HCT116 (cell line): ENCODE results near the gene KANSL1. TPM values are rescaled to one million over a fixed set of nuclear protein-coding genes. Genes with fewer than 3 reads are reported as not detected.

ENCODE experiments used
- ATAC-seq: fragments of 200-7000 bp; cut with Tn5 transposase; 2 replicates; pipeline ENCODE4 v1.9.1; 2020; ENCODE audit warnings: mild to moderate bottlenecking, moderate library complexity
- BruUV-seq: library from RNA; stranded (reverse); fragments of 400-500 nt; replicated peaks from 2 replicates; lab custom pipeline; 2021; lab: Mats Ljungman, UMichigan
- CTCF ChIA-PET: fragments of 300-600 bp; sonication (Branson Sonifier 250); formaldehyde crosslinking; loops from one replicate; lab custom pipeline; 2021; ENCODE audit warnings: antibody characterized with exemption; lab: Charles Lee
- POLR2A ChIA-PET: fragments of 300-600, 350-600 bp; sonication (Branson Sonifier 250); formaldehyde crosslinking; loops from one replicate; lab custom pipeline; 2021; ENCODE audit warnings: antibody characterized with exemption; lab: Charles Lee
- RAD21 ChIA-PET, 2 experiments: fragments of 300-600 bp; sonication (Branson Sonifier 250); formaldehyde crosslinking; loops; one replicate each; lab custom pipeline; 2023; ENCODE audit warnings: low total read pairs in 2 of 2; ENCODE audit not compliant: uncharacterized antibody in 2 of 2, unreplicated experiment in 2 of 2, low non-redundant PET in 1 of 2; lab: Charles Lee
- DNase-seq: peaks from one replicate; pipeline ENCODE4 v3.0.0-alpha.2; 2010; ENCODE audit warnings: low read depth, low spot score
- H2AFZ ChIP-seq: fragments of 200-600 bp; shearing (Covaris generic), sonication (generic); 2 replicates; pipeline ENCODE4 v1.6.1; 2017; ENCODE audit warnings: low read depth, mixed run types, mixed read lengths, antibody characterized with exemption, low read length; ENCODE audit not compliant: poor library complexity, severe bottlenecking
- H3K27ac ChIP-seq: 2 replicates; pipeline ENCODE4 v1.5.1; 2012; ENCODE audit warnings: low read depth, low read length
- H3K27me3 ChIP-seq: fragments of 200-600 bp; sonication (generic); 2 replicates; pipeline ENCODE4 v1.6.1; 2016; ENCODE audit warnings: mixed run types, low read length, mixed read lengths; ENCODE audit not compliant: insufficient read depth
- H3K36me3 ChIP-seq, 2 experiments: fragments of 200-500 bp in 1 of 2; fragments of 200-600 bp in 1 of 2; sonication (Bioruptor generic) in 1 of 2; sonication (generic) in 1 of 2; 2 replicates each; pipeline versions ENCODE4 v1.5.1 to v1.6.1; 2014 to 2016; ENCODE audit warnings: low read length in 2 of 2, inconsistent platforms in 1 of 2, mixed read lengths in 1 of 2, mixed run types in 1 of 2; ENCODE audit not compliant: insufficient read depth in 2 of 2, control insufficient read depth in 1 of 2
- H3K4me1 ChIP-seq, 2 experiments: fragments of 200-600 bp in 1 of 2; sonication (generic) in 1 of 2; 2 replicates each; pipeline versions ENCODE4 v1.5.1 to v1.6.1; 2012 to 2017; ENCODE audit warnings: low read length in 2 of 2, inconsistent platforms in 1 of 2, mild to moderate bottlenecking in 1 of 2, mixed read lengths in 1 of 2, mixed run types in 1 of 2, moderate library complexity in 1 of 2; ENCODE audit not compliant: insufficient read depth in 2 of 2, control insufficient read depth in 1 of 2
- H3K4me2 ChIP-seq: fragments of 200-600 bp; sonication (generic); 2 replicates; pipeline ENCODE4 v1.6.1; 2017; ENCODE audit warnings: mixed run types, low read length, mixed read lengths
- H3K4me3 ChIP-seq, 2 experiments: fragments of 200-600 bp in 1 of 2; sonication (generic) in 1 of 2; replicated peaks in 1 of 2; 2 replicates each; pipeline ENCODE4 v1.5.1; 2011 to 2016; ENCODE audit warnings: low read length in 2 of 2, control low read depth in 1 of 2, low read depth in 1 of 2, mild to moderate bottlenecking in 1 of 2, mixed read lengths in 1 of 2, mixed run types in 1 of 2
- H3K79me2 ChIP-seq: fragments of 200-600 bp; sonication (generic); 2 replicates; pipeline ENCODE4 v1.6.1; 2017; ENCODE audit warnings: mild to moderate bottlenecking, mixed run types, low read length, moderate library complexity, mixed read lengths; ENCODE audit not compliant: insufficient read depth
- H3K9ac ChIP-seq: fragments of 200-600 bp; sonication (generic); 2 replicates; pipeline ENCODE4 v1.6.1; 2016; ENCODE audit warnings: low read length, mixed read lengths
- H3K9me2 ChIP-seq: fragments of 200-600 bp; sonication (generic), shearing (Covaris generic); 2 replicates; pipeline ENCODE4 v1.6.1; 2017; ENCODE audit warnings: mixed run types, mild to moderate bottlenecking, moderate library complexity; ENCODE audit not compliant: insufficient read depth
- H3K9me3 ChIP-seq, 2 experiments: fragments of 200-500 bp in 1 of 2; fragments of 200-600 bp in 1 of 2; sonication (Bioruptor generic) in 1 of 2; sonication (generic) in 1 of 2; 2 replicates each; pipeline ENCODE4 v1.6.1; 2014 to 2017; ENCODE audit warnings: low read length in 2 of 2, mixed read lengths in 2 of 2, inconsistent platforms in 1 of 2, low read depth in 1 of 2, mild to moderate bottlenecking in 1 of 2, mixed run types in 1 of 2, moderate library complexity in 1 of 2; ENCODE audit not compliant: control insufficient read depth in 1 of 2, insufficient read depth in 1 of 2
- H4K20me1 ChIP-seq: fragments of 200-600 bp; sonication (generic), shearing (Covaris generic); 2 replicates; pipeline ENCODE4 v1.6.1; 2017; ENCODE audit warnings: mixed run types, mild to moderate bottlenecking, moderate library complexity; ENCODE audit not compliant: insufficient read depth
- CBX3 ChIP-seq: IDR thresholded peaks from 2 replicates; pipeline ENCODE4 v1.6.1; 2012; ENCODE audit warnings: low read depth
- EGR1 ChIP-seq: IDR thresholded peaks from 2 replicates; pipeline ENCODE4 v1.6.1; 2012; ENCODE audit warnings: low read depth
- ELF1 ChIP-seq: IDR thresholded peaks from 2 replicates; pipeline ENCODE4 v1.6.1; 2012; ENCODE audit warnings: low read depth, borderline replicate concordance
- EZH2 ChIP-seq: fragments of 200-600 bp; sonication (generic); IDR thresholded peaks from 2 replicates; pipeline ENCODE4 v1.6.1; 2017; ENCODE audit warnings: antibody characterized with exemption, mixed run types
- EZH2phosphoT487 ChIP-seq: fragments of 200-600 bp; IDR thresholded peaks from 2 replicates; pipeline ENCODE4 v1.6.1; 2018; ENCODE audit warnings: antibody characterized with exemption, borderline replicate concordance
- FOSL1 ChIP-seq: IDR thresholded peaks from 2 replicates; pipeline ENCODE4 v1.6.1; 2012; ENCODE audit warnings: low read depth
- MAX ChIP-seq: IDR thresholded peaks from 2 replicates; pipeline ENCODE4 v1.6.1; 2012
- POLR2A ChIP-seq: IDR thresholded peaks from 2 replicates; pipeline ENCODE4 v1.7.0; 2011; ENCODE audit warnings: borderline replicate concordance; ENCODE audit not compliant: insufficient read depth, insufficient read length; ENCODE audit errors: extremely low read depth
- REST ChIP-seq: IDR thresholded peaks from 2 replicates; pipeline ENCODE4 v1.6.1; 2012; ENCODE audit warnings: low read depth
- SRF ChIP-seq: IDR thresholded peaks from 2 replicates; pipeline ENCODE4 v1.6.1; 2012; ENCODE audit warnings: low read depth
- YY1 ChIP-seq: IDR thresholded peaks from 2 replicates; pipeline ENCODE4 v1.6.1; 2011; ENCODE audit warnings: low read length, low read depth, moderate library complexity, mild to moderate bottlenecking; ENCODE audit not compliant: insufficient replicate concordance; ENCODE audit errors: extremely low read depth
- ZBTB33 ChIP-seq: IDR thresholded peaks from 2 replicates; pipeline ENCODE4 v1.6.1; 2011; ENCODE audit warnings: mild to moderate bottlenecking, low read length, moderate library complexity; ENCODE audit not compliant: insufficient replicate concordance; ENCODE audit errors: extremely low read depth
- intact Hi-C: fragments of 100-400 bp; cut with micrococcal nuclease; formaldehyde crosslinking; loops from 2 replicates; pipeline ENCODE4 v1.10.0; 2022
- total RNA-seq: library from RNA; stranded (reverse); gene quantifications from one replicate; pipeline ENCODE4 v1.2.1, GENCODE V29; 2021; ENCODE audit not compliant: unreplicated experiment

The KANSL1 gene
- total RNA-seq, 1 experiment from 2014 or later, result 77.5 TPM

GRCh38 chr17:46038414-46038813, 154.8 kb downstream of the KANSL1 start:
- H3K9ac ChIP-seq, result no peak overlapping the region
- H3K27ac ChIP-seq, result no peak overlapping the region
- H2AFZ ChIP-seq, result no peak overlapping the region
- no peak; the same call in 1 of the 2 replicates for ATAC-seq
- H3K9me2 ChIP-seq, result no peaks in the 10 kb centered on the region
- no peaks in the 10 kb centered on the region for H3K27me3 ChIP-seq
- peaks cover 65 to 84% of the 10 kb centered on the region in 2 experiments for H3K36me3 ChIP-seq
- H4K20me1 ChIP-seq, result peaks cover 8% of the 10 kb centered on the region; the same call in 1 of the 2 replicates
- H3K4me3 ChIP-seq, result no peak overlapping the region
- ChIA-PET RAD21 (interaction anchor here in 1 of 2 experiments (0.9 kb wide), 1 partner anchor 10 kb away, joined by 3 read pairs; no protein-coding TSS in a partner anchor), POLR2A (no interaction called here), CTCF (no interaction called here)
- intact Hi-C loops, result no loop called here
- no peaks in the 10 kb centered on the region for H3K9me3 ChIP-seq
- BruUV-seq, result no TSS peak
- H3K4me2 ChIP-seq, result no peak overlapping the region
- TF ChIP-seq REST (no peak), EZH2 (no peak), MAX (no peak), EGR1 (no peak), FOSL1 (no peak), ELF1 (no peak), YY1 (no peak), SRF (no peak), POLR2A (no peak), CBX3 (no peak), ZBTB33 (no peak), EZH2phosphoT487 (no peak)
- H3K4me1 ChIP-seq, result no peaks in the 10 kb centered on the region
- no peak for DNase-seq
- H3K79me2 ChIP-seq, result peaks cover 25% of the 10 kb centered on the region; the same call in 1 of the 2 replicates
